Fibroblast of pulmonary artery (primary cell): ENCODE measurements around the gene COL12A1.

Experiments
- DNase-seq: peaks from one replicate; pipeline ENCODE4 v3.0.0-alpha.2; 2010; ENCODE audit warnings: low read depth
- H3K4me3 ChIP-seq: replicated peaks from 2 replicates; pipeline ENCODE4 v1.5.1; 2011; ENCODE audit warnings: low read depth, mild to moderate bottlenecking, control low read depth, low read length, moderate library complexity
- CTCF ChIP-seq: IDR thresholded peaks from 2 replicates; pipeline ENCODE4 v1.5.1; 2011; ENCODE audit warnings: mild to moderate bottlenecking, control low read depth, low read length, inconsistent platforms; ENCODE audit errors: missing control alignments

COL12A1 gene

GRCh38 chr6:75070244-75070643 lies 135.6 kb downstream of the COL12A1 start:
- DNase-seq, result no peak
- TF ChIP-seq CTCF, result no peak
- H3K4me3 ChIP-seq, result no peak overlapping the region

- peak; percentile 58 for DNase-seq
- H3K4me3 ChIP-seq, result no peak overlapping the region
- peak; percentile 54 for TF ChIP-seq CTCF
These were observed 140.3 kb downstream of the COL12A1 start for GRCh38 chr6:75065523-75065922.

GRCh38 chr6:75052491-75052890 lies 153.4 kb downstream of the COL12A1 start:
- no peak overlapping the region for H3K4me3 ChIP-seq
- no peak for DNase-seq
- TF ChIP-seq CTCF, result no peak

GRCh38 chr6:75049308-75049707 lies 156.5 kb downstream of the COL12A1 start:
- no peak for DNase-seq
- no peak overlapping the region for H3K4me3 ChIP-seq
- no peak for TF ChIP-seq CTCF

GRCh38 chr6:75044846-75045245 lies 161.0 kb downstream of the COL12A1 start:
- no peak overlapping the region for H3K4me3 ChIP-seq
- TF ChIP-seq CTCF, result no peak
- no peak for DNase-seq

- TF ChIP-seq CTCF, result no peak
- DNase-seq, result no peak
- H3K4me3 ChIP-seq, result no peak overlapping the region
These were observed 164.5 kb downstream of the COL12A1 start for GRCh38 chr6:75041381-75041780.
